GM18511 (cell line): Measurements from ENCODE around the gene PPP1R12C.
A peak's percentile ranks its signal among the peaks of the same experiment; 100 is the strongest.
"Not testable (repeated sequence)": the region's sequence is repeated elsewhere in the genome, so short reads cannot be mapped to it uniquely, and the experiment has no call there.

Experiments used
- ATAC-seq: cut with Tn5 transposase; IDR thresholded peaks from one replicate; pipeline ENCODE4 v1.9.1; 2021; ENCODE audit warnings: mild to moderate bottlenecking, moderate library complexity; ENCODE audit not compliant: unreplicated experiment

Gene PPP1R12C

DNA sequence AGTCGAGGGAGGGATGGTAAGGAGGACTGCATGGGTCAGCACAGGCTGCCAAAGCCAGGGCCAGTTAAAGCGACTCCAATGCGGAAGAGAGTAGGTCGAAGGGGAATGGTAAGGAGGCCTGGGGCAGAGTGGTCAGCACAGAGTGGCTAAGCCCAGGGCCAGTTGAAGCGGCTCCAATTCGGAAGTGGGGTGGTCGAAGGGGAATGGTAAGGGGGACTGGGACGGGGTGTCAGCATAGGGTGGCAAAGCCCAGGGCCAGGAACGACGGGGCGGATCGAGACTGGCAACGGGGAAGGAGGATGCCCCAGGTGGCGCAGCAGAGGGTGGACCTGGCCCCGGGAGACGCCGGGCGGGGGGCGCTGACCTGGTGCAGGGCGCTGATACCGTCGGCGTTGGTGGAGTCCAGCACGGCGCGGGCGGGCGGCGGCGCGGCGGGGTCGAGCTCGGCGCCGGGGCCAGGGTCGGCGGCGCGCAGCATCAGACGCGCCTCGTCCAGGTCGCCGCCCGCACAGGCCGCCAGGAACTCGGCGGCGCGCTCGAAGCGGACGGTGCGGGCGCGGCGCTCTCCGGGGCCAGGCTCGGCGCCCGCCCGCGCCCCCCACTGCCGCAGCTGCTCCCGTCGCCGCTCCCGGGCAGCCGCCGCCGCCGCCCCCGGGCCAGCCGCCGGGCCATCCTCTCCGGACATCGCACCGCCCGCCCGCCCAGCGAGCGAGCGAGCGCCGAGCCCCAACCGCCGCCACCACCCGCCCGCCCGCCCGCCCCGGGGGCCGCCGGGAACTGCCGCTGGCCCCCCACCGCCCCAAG is at the start of gene PPP1R12C:
PPP1R12C (minus strand) TSS at position 779 of the 804 bp plus-strand sequence; CDS start at position 685, 94 bp downstream.
- peak; percentile 8 for ATAC-seq

DNA sequence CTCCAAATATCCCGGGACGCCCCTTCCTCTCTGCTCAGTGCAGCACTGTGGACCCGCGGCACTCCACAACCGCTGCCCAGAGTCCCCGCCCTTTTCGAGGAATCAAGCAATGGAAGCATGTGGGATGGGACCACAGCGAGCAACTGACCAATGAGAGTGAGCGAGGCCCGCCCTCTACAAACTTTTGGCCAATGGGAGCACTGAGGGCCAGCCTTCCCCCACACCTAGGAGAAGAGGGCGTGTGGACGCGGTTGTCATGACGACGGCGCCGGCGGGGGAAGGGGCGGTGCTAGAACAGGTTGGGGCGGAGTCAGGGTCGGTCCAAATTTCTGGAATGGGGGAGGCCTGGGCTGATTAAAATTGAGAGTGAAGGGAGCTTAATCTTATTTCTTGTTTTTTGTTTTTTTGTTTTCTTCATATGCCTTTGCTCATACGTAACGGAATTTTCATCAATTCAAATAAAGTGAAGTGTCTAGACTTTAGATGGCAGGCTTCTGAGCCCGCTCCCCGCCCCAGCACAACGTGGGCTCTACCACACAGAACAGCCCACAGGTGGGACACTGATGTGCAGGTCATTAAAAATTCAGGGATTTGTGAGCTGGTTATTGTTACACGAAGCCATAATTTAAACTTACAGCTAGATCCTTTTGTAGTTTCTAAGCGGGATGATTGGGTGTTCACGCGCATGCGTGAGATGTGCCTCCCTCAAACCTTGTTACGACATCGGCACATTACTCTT is 49.3 kb upstream of the PPP1R12C start, which contains the start of gene DNAAF3:
DNAAF3 (minus strand) TSS at position 84 of the 739 bp plus-strand sequence. CDS start 200 bp downstream, outside the sequence.
- peak; percentile 93 for ATAC-seq

- peak; percentile 55 for ATAC-seq
Observed at GRCh38 chr19:55165952-55166529, 48.6 kb upstream of the PPP1R12C start.

DNA sequence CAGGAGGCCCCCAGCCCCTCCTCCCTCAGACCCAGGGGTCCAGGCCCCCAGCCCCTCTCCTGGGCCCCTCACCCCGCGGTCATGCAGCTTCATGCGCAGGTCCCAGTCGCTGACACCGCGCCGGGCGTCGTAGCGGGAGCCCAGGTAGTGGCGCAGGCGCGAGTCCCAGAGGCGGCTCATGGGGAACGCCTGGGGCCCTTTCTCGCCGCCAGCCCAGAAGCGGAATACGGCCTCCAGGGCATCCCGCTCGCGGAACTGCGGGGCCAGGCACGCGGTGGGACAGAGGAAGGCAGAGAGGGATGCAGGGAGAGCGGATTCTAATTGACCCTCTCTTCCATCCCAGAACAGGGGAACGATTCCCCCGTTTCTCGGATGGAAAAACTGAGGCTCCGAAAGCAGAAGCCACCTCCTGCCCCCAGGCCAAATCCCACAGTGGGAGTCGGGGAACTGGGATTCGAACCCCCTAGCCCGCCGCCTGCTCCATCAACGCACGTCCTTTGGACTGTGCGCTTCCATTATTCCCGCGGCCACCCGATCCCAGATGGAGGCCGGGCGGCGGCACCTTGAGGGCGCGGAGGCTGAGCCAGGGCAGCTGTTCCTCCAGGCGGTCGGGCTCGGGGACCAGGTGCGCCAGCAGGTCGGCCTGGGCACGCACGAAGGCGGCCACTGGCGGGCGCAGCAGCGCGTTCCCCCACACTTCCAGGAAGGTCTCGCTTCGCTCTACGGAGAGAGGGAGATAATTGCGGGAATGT is 44.3 kb upstream of the PPP1R12C start:
- no peak for ATAC-seq

GRCh38 chr19:55160986-55161365 is 43.5 kb upstream of the PPP1R12C start:
- ATAC-seq: no peak

- peak; percentile 52 for ATAC-seq
Observed at GRCh38 chr19:55160128-55160985, 42.9 kb upstream of the PPP1R12C start.

- no peak for ATAC-seq
Observed at GRCh38 chr19:55158848-55159749, 41.7 kb upstream of the PPP1R12C start.

DNA sequence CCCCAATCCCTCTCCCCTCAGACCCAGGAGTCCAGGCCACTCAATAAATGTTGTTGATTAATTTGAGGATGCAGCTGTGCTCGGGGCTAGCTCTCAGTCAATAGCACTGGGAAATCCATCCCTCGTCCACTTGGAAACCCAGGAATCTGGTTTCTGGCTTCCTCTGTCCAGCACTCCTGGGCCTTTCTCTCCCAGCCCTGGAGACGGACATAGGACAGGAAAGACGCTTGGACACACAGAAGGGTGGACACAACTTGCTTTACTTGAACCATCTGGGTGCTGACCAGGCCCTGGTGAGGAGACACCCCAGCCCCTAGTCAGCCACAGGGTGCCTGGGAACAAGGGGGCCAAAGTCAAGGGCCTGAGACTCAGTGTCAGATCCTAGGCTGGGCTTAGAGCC is 41.0 kb upstream of the PPP1R12C start:
- no peak for ATAC-seq

DNA sequence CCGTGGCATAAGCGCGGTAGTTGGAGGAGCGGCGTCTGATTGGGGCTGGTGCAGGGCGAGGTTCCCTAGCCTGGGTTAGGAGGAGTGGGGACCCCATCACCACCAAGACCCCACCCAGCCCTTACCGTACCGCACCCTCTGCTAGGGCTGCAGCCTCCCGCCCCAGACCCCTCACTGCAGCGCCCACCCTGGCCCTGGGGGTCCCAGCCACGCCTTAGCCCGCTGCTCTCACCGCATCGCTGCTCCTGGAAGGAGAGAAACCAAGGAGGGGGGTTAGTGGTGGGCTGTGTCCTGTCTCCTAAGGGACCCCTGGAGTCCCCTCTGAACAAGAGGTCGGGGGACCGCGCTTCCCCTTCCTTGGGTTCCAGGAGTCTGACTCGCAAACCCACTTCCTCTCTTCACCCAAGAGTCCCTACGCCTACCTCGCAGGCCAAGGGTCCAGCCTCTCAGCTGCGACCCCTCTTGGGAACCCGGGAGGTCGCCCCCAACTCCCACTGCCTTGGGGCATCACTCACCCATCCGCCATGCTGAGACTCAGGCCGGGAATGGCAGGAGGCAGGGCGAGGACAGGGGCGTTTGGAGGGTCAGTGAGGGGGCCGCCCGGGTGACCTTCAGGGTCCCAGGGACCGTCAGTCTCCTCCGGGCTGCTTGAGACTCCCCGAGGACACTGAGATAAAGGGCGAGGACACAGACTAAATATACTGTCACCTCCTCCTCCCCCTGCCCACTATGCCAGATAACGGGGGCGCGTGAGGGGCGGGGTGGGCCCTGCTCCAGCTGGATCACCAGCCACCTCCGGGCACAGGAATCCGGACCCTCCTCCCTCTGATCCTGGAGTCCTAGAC is 39.8 kb upstream of the PPP1R12C start, which contains the start of gene TNNI3:
TNNI3 (minus strand) TSS at position 669 of the 845 bp plus-strand sequence; CDS start at position 526, 143 bp downstream.
- ATAC-seq: no peak

- no peak for ATAC-seq
Observed at GRCh38 chr19:55156202-55157063, 39.0 kb upstream of the PPP1R12C start.

GRCh38 chr19:55155784-55156183 is 38.3 kb upstream of the PPP1R12C start:
- not testable (repeated sequence) for ATAC-seq

DNA sequence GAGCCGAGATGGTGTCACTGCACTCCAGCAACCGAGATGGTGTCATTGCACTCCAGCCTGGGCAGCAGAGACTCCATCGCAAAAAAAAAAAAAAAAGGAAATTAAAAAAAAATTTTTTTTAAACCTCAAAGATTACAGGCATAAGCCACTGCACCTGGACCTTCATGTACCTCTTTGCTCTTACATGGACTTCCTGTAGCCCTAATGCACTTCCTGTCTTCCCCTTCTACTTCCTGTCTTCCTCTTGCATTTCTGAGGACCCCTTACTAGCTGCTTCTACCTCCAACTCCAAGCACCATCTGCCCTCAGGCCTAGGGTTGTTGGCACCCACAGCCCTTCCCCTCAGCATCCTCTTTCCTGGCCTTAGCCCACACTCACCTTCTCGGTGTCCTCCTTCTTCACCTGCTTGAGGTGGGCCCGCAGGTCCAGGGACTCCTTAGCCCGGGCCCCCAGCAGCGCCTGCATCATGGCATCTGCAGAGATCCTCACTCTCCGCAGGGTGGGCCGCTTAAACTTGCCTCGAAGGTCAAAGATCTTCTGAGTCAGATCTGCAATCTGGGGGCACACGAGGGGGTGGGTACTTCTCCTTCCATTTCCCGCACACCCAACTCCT is 36.3 kb upstream of the PPP1R12C start:
- ATAC-seq: no peak

- ATAC-seq: no peak
Observed at GRCh38 chr19:55152017-55152416, 34.6 kb upstream of the PPP1R12C start.

GRCh38 chr19:55149078-55150003 is 31.9 kb upstream of the PPP1R12C start, which contains the start of gene TNNT1:
TNNT1 (minus strand) TSS chr19:55149206; CDS start chr19:55147157, 2,049 bp downstream.
- ATAC-seq: no peak

DNA sequence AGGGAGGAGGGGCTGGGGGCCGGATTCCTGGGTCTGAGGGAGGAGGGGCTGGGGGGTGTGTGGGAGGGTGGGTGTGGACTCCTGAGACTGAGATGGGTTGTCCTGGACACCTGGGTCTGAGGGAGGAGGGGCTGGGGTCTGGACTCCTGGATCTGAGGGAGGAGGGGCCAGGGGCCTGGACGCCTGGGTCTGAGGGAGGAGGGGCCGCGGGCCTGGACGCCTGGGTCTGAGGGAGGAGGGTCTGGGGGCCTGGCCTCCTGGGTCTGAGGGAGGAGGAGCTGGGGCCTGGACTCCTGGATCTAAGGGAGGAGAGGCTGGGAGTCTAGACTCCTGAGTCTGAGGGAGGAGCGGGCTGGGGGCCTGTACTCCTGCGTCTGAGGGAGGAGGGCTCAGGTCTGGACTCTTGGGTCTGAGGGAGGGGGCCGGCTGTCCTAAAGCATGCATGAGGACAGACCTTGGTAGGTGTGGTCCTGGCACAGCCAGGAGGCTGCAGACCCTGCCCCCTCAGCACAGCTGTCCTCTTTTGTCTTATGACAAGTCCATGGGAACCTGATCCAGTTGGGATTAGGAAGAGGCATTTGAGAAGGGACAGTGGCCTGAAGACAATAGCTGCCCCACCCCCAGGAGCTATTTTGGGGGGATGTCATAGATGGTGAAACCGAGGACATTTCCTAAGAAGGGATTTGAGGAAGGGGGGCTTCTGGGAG is 30.3 kb upstream of the PPP1R12C start:
- ATAC-seq: no peak
